BLaER1 treated with 17β-estradiol and CSF1 and Interleukin-3, amounts not matched to agents 10 nM and 100 nM (cell line): ENCODE results near the gene LSM10.

ENCODE experiments used
- H3K27ac ChIP-seq, 11 experiments: shearing (Covaris generic); formaldehyde crosslinking; 2 replicates each; pipeline ENCODE4 v1.8.1; 2022
- H3K27me3 ChIP-seq, 11 experiments: shearing (Covaris generic); formaldehyde crosslinking; 2 replicates each; pipeline ENCODE4 v1.8.1; 2022
- H3K36me3 ChIP-seq, 11 experiments: shearing (Covaris generic); formaldehyde crosslinking; 2 replicates each; pipeline ENCODE4 v1.8.1; 2022
- H3K4me1 ChIP-seq, 10 experiments: shearing (Covaris generic); formaldehyde crosslinking; 2 replicates each; pipeline ENCODE4 v1.8.1; 2022
- H3K4me2 ChIP-seq, 11 experiments: shearing (Covaris generic); formaldehyde crosslinking; 2 replicates each; pipeline ENCODE4 v1.8.1; 2022
- H3K4me3 ChIP-seq, 10 experiments: shearing (Covaris generic); formaldehyde crosslinking; 2 replicates each; pipeline ENCODE4 v1.8.1; 2022
- H3K9ac ChIP-seq, 11 experiments: shearing (Covaris generic); formaldehyde crosslinking; 2 replicates each; pipeline ENCODE4 v1.8.1; 2022
- H3K9me3 ChIP-seq, 11 experiments: shearing (Covaris generic); formaldehyde crosslinking; replicated peaks in 1 of 11; 2 replicates each; pipeline ENCODE4 v1.8.1; 2022
- H4K20me1 ChIP-seq, 11 experiments: shearing (Covaris generic); formaldehyde crosslinking; 2 replicates each; pipeline ENCODE4 v1.8.1; 2022
- Cebpa-rat ChIP-seq, 11 experiments: shearing (Covaris generic); IDR thresholded peaks; 2 replicates each; pipeline ENCODE4 v1.8.1; 2022

The LSM10 gene

DNA sequence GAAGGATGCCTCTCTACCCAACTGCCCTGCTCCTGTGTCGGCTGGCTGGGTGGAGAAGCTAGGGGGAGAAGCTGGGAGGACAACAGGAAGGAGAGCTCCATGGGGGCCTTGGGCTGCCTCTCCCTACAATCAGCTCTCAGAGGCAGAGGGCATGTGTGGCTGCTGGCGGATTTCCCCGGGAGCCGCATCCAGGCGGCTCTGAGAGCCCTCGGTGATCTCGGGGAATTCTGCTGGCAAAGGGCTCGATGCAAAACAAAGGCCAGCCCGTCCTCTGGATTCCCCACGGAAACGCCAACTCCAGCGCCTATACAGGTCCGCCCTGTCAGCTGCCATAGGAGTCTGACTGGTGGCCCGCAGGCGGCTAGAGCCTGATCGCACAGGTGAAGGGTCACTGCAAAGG lies 47.9 kb downstream of the LSM10 start:
- H3K4me3 ChIP-seq, result peak overlapping the region in 1 of 10 experiments; percentile 25; a peak in 2 of 20 replicates
- H3K36me3 ChIP-seq, result peaks cover 41 to 82% (median 65%) of the 10 kb centered on the region in 11 experiments
- peaks cover 0 to 72% (median 12%) of the 10 kb centered on the region in 11 experiments; a peak in 11 of 22 replicates for H4K20me1 ChIP-seq
- peaks cover 34 to 73% (median 57%) of the 10 kb centered on the region in 10 experiments for H3K4me1 ChIP-seq
- H3K27me3 ChIP-seq, result no peaks in the 10 kb centered on the region
- peak overlapping the region; percentile 70 to 88 (median 81) for H3K4me2 ChIP-seq
- no peak for TF ChIP-seq Cebpa-rat (IDR thresholded peaks at IDR 0.05)
- H3K9me3 ChIP-seq, result no peaks in the 10 kb centered on the region
- peak overlapping the region; percentile 14 to 66 (median 43); a peak in 16 of 22 replicates for H3K9ac ChIP-seq
- peak overlapping the region; percentile 21 to 82 (median 64); a peak in 20 of 22 replicates for H3K27ac ChIP-seq

DNA sequence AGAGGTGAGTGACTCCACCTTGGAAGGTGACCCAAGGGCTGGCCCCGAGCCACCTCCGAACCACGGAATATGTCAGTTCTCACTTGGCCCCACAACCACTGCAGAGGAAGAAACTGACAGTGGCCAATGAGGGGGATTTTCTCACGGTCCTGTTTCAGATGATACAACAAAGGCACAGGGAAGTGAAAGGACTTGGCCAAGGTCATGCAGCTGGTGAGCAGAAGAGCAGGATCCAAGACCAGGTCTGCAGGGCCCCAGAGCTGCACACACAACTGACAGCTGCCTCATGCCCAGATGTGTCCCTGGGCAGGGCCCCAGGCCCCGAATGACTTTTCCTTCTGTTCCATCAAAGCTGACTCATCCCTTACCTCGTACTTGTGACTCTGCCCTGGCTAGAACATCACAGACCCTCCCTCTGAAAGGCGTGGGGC lies 48.5 kb downstream of the LSM10 start:
- H3K9ac ChIP-seq, result peak overlapping the region in 3 of 11 experiments; percentile 11 to 39 (median 14); a peak in 1 of 22 replicates
- TF ChIP-seq Cebpa-rat (IDR thresholded peaks at IDR 0.05), result no peak
- H4K20me1 ChIP-seq, result peaks cover 0 to 67% (median 12%) of the 10 kb centered on the region in 11 experiments; a peak in 11 of 22 replicates
- H3K27me3 ChIP-seq, result no peaks in the 10 kb centered on the region
- peak overlapping the region in 7 of 11 experiments; percentile 1 to 82 (median 67); a peak in 6 of 22 replicates for H3K27ac ChIP-seq
- peaks cover 37 to 82% (median 63%) of the 10 kb centered on the region in 11 experiments for H3K36me3 ChIP-seq
- H3K4me1 ChIP-seq, result peaks cover 34 to 73% (median 57%) of the 10 kb centered on the region in 10 experiments
- H3K9me3 ChIP-seq, result no peaks in the 10 kb centered on the region
- peak overlapping the region in 7 of 11 experiments; percentile 15 to 88 (median 82); a peak in 13 of 22 replicates for H3K4me2 ChIP-seq
- H3K4me3 ChIP-seq, result no peak overlapping the region

DNA sequence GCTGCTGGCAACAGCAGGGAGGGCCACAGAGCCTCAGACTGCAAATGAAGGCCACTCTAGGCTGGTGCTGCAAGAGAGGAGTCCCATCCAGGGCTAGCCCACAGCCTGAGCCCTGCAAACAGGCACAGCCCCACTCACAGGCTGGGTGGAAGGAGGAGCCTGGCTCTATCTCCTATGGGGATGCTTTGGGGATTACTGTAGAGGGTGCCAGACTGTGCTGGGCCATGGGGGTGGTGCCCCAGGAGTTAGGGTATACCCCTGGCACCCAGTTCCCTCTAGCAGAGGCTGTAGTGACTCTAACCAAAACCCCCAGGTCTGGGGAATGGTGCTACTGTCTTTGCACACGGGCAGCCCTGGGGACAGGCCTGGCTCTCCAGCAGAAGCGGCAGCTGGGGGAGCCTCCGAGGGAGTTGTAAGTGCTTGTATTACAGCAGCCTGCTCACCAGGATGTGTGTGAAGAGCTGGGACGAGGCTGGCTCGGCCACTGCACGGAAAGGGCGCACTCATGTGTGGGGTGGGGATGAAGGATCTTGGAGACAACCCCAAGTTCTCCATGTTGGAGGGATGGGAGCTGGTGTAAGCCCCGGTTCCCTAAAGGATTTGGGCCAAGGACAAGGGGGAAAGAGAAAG lies 50.9 kb downstream of the LSM10 start:
- Histone ChIP-seq H3K9me3 (no peaks in the 10 kb centered on the region), H3K4me2 (no peak overlapping the region), H3K27ac (no peak overlapping the region; a peak in 1 of 22 replicates), H3K36me3 (peaks cover 39 to 79% (median 56%) of the 10 kb centered on the region in 11 experiments), H3K4me1 (peaks cover 37 to 70% (median 54%) of the 10 kb centered on the region in 10 experiments), H4K20me1 (peaks cover 0 to 61% (median 9%) of the 10 kb centered on the region in 11 experiments; a peak in 12 of 22 replicates), H3K27me3 (no peaks in the 10 kb centered on the region), H3K9ac (peak overlapping the region in 1 of 11 experiments; percentile 26; a peak in 1 of 22 replicates), H3K4me3 (no peak overlapping the region)
- no peak for TF ChIP-seq Cebpa-rat (IDR thresholded peaks at IDR 0.05)

DNA sequence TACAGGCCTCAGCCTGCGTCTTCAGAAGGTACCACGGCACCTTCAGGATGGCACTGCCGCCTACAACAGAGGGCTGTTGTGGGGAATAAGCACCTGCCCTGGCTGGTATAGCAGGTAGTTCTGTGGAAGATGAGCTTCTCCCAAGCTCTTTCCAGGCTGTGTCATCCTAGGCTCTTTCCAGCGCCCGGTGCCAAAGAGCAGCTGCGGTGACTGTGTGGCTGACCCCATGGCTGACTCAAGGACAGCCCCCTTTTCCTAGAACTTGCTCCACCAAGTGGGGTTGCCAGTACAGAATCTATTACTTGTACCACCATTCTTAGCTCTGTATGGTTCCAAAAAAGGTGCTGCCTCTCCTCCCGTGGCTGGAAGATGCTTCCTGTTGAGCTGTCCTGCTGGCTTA lies 52.4 kb downstream of the LSM10 start:
- H3K9me3 ChIP-seq, result no peaks in the 10 kb centered on the region
- no peak overlapping the region; a peak in 1 of 22 replicates for H3K4me2 ChIP-seq
- TF ChIP-seq Cebpa-rat (IDR thresholded peaks at IDR 0.05), result no peak
- H3K9ac ChIP-seq, result peak overlapping the region in 2 of 11 experiments; percentile 20 to 22; a peak in 2 of 22 replicates
- H3K4me1 ChIP-seq, result peaks cover 26 to 62% (median 47%) of the 10 kb centered on the region in 10 experiments
- H3K36me3 ChIP-seq, result peaks cover 39 to 90% (median 64%) of the 10 kb centered on the region in 11 experiments
- no peak overlapping the region for H3K27ac ChIP-seq
- peaks cover 0 to 46% (median 6%) of the 10 kb centered on the region in 11 experiments; a peak in 7 of 22 replicates for H4K20me1 ChIP-seq
- H3K27me3 ChIP-seq, result no peaks in the 10 kb centered on the region
- no peak overlapping the region for H3K4me3 ChIP-seq

DNA sequence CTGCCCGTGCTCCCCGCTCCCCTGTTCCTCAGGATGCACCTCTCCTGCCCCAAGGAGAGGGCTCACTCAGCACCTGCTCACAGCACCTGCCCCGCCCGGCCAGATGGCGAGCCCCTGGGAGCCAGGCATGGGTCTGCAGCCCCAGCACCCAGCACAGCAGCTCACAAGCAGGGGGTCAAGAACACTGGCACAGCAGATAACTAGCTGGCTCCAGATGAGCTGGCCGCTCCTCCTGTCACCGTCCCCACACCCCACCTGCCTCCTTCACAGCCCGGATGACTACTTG lies 53.4 kb downstream of the LSM10 start:
- no peak overlapping the region for H3K4me3 ChIP-seq
- no peak overlapping the region for H3K27ac ChIP-seq
- H3K4me2 ChIP-seq, result peak overlapping the region in 3 of 11 experiments; percentile 57 to 62 (median 58); a peak in 5 of 22 replicates
- H3K9me3 ChIP-seq, result no peaks in the 10 kb centered on the region
- TF ChIP-seq Cebpa-rat (IDR thresholded peaks at IDR 0.05), result no peak
- peaks cover 29 to 62% (median 47%) of the 10 kb centered on the region in 10 experiments for H3K4me1 ChIP-seq
- peaks cover 39 to 91% (median 64%) of the 10 kb centered on the region in 11 experiments for H3K36me3 ChIP-seq
- no peaks in the 10 kb centered on the region for H3K27me3 ChIP-seq
- peak overlapping the region in 3 of 11 experiments; percentile 13 to 42 (median 20); a peak in 1 of 22 replicates for H3K9ac ChIP-seq
- peaks cover 0 to 48% (median 0%) of the 10 kb centered on the region in 11 experiments; a peak in 7 of 22 replicates for H4K20me1 ChIP-seq

DNA sequence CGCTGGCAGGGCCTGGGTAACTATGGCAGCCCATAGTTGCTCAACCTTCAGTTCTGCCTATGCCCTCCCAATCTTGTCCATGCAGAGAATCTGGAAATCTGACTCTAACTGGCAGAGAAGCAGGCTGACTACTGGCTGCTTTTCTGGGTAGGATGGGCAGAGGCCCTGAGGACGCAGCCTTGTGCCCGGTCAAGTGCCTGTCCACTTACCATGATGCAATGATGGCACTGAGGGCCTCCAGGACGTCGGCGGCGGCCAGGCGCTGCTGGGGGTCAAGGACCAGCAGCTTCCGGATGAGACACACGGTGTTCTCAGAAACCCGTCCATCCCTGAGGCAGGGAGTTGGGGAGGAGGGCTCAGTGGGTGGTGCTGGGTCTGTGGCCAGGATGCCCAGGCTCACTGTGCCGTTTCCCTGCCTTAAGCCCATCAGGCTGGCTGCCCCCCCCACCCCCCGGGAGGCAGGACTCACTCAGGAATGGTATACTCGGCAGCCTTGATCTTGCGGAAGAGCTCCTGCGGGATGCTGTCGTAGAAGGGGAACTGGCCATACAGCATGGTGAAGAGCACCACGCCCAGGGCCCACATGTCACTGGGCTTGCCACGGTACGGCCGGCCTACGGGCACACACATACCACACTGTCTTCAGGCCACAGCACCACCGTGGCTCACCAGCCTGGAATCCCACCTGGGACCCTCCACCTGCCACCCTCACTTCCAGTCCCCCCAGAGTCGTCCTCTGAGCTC lies 53.9 kb downstream of the LSM10 start:
- Histone ChIP-seq H3K4me1 (peaks cover 34 to 62% (median 47%) of the 10 kb centered on the region in 10 experiments), H3K36me3 (peaks cover 37 to 86% (median 59%) of the 10 kb centered on the region in 11 experiments), H4K20me1 (peaks cover 0 to 48% (median 0%) of the 10 kb centered on the region in 11 experiments; a peak in 7 of 22 replicates), H3K9me3 (no peaks in the 10 kb centered on the region), H3K4me2 (peak overlapping the region; percentile 48 to 74 (median 61)), H3K4me3 (no peak overlapping the region), H3K27me3 (no peaks in the 10 kb centered on the region), H3K27ac (peak overlapping the region in 3 of 11 experiments; percentile 42 to 78 (median 66); a peak in 5 of 22 replicates), H3K9ac (peak overlapping the region in 7 of 11 experiments; percentile 10 to 61 (median 40); a peak in 8 of 22 replicates)
- no peak for TF ChIP-seq Cebpa-rat (IDR thresholded peaks at IDR 0.05)
